HepG2 (cell line): ENCODE data around the gene AHSG. TPM values are rescaled to one million over a fixed set of nuclear protein-coding genes. Genes with fewer than 3 reads are reported as not detected.

ENCODE experiments used
- ARID3A ChIP-seq: IDR thresholded peaks from 2 replicates; pipeline ENCODE4 v1.6.1; 2012; ENCODE audit warnings: low read depth, low read length, improper control_type of control experiment
- CEBPB ChIP-seq: IDR thresholded peaks from 2 replicates; pipeline ENCODE4 v1.6.1; 2011; ENCODE audit warnings: low read depth, low read length, improper control_type of control experiment, borderline replicate concordance
- CENPBD1 ChIP-seq: sonication (generic); formaldehyde crosslinking; IDR thresholded peaks from 2 replicates; pipeline ENCODE4 v1.8.0; 2022; ENCODE audit warnings: missing genetic modification reagents, low read depth, mild to moderate bottlenecking, borderline replicate concordance
- FOXA3 ChIP-seq: IDR thresholded peaks from 2 replicates; pipeline ENCODE4 v1.6.1; 2016; ENCODE audit warnings: missing genetic modification reagents, missing compliant biosample characterization
- FOXP4 ChIP-seq: sonication (generic); formaldehyde crosslinking; IDR thresholded peaks from 2 replicates; pipeline ENCODE4 v1.4.0; 2020; ENCODE audit warnings: missing genetic modification reagents
- GATAD2A ChIP-seq: IDR thresholded peaks from 2 replicates; pipeline ENCODE4 v1.6.1; 2016
- GFI1 ChIP-seq: sonication (generic); formaldehyde crosslinking; IDR thresholded peaks from 2 replicates; pipeline ENCODE4 v1.5.0; 2020; ENCODE audit warnings: missing genetic modification reagents, mild to moderate bottlenecking, borderline replicate concordance
- GTF2F1 ChIP-seq: fragments of 150-350 bp; IDR thresholded peaks from 2 replicates; pipeline ENCODE4 v1.6.1; 2014; ENCODE audit warnings: low read length
- HCFC1 ChIP-seq: fragments of 150-350 bp; IDR thresholded peaks from 2 replicates; pipeline ENCODE4 v1.6.1; 2014; ENCODE audit warnings: low read depth, low read length
- HNRNPL ChIP-seq: fragments of 200-400 bp; formaldehyde crosslinking; IDR thresholded peaks from 2 replicates; pipeline ENCODE4 v1.6.1; 2017; ENCODE audit warnings: mild to moderate bottlenecking, low read depth, low read length
- JUND ChIP-seq: sonication (generic); formaldehyde crosslinking; IDR thresholded peaks from 2 replicates; pipeline ENCODE4 v1.8.0; 2022; ENCODE audit warnings: mild to moderate bottlenecking, missing genetic modification reagents
- NCOA2 ChIP-seq: sonication (generic); formaldehyde crosslinking; IDR thresholded peaks from 2 replicates; pipeline ENCODE4 v1.8.0; 2022; ENCODE audit warnings: inconsistent platforms
- NFKBIZ ChIP-seq: IDR thresholded peaks from 2 replicates; pipeline ENCODE4 v1.6.1; 2018; ENCODE audit warnings: missing genetic modification reagents, missing compliant biosample characterization
- PHF5A ChIP-seq: IDR thresholded peaks from one replicate; pipeline ENCODE4 v1.6.1; 2018; ENCODE audit warnings: low read depth, missing genetic modification reagents; ENCODE audit not compliant: unreplicated experiment
- RNF2 ChIP-seq: fragments of 450-650 bp; conservative IDR thresholded peaks from 2 replicates; pipeline ENCODE4 v1.6.1; 2016; ENCODE audit warnings: low read depth
- SALL1 ChIP-seq: sonication (generic); formaldehyde crosslinking; IDR thresholded peaks from 2 replicates; pipeline ENCODE4 v1.8.0; 2022; ENCODE audit warnings: mild to moderate bottlenecking, missing genetic modification reagents
- THRA ChIP-seq: sonication (generic); formaldehyde crosslinking; IDR thresholded peaks from 2 replicates; pipeline ENCODE4 v1.4.0; 2020; ENCODE audit warnings: missing genetic modification reagents, borderline replicate concordance
- ZBTB21 ChIP-seq: sonication (generic); formaldehyde crosslinking; IDR thresholded peaks from 2 replicates; pipeline ENCODE4 v1.4.0; 2020; ENCODE audit warnings: missing genetic modification reagents
- ZBTB33 ChIP-seq: sonication (generic); formaldehyde crosslinking; IDR thresholded peaks from 2 replicates; pipeline ENCODE4 v1.4.0; 2020; ENCODE audit warnings: missing genetic modification reagents
- ZKSCAN1 ChIP-seq: fragments of 150-350 bp; IDR thresholded peaks from 2 replicates; pipeline ENCODE4 v1.6.1; 2014; ENCODE audit warnings: low read length
- ZNF180 ChIP-seq: sonication (generic); formaldehyde crosslinking; IDR thresholded peaks from 2 replicates; pipeline ENCODE4 v1.4.0; 2020; ENCODE audit warnings: low read depth, missing genetic modification reagents, borderline replicate concordance
- ZNF510 ChIP-seq: sonication (generic); formaldehyde crosslinking; IDR thresholded peaks from 2 replicates; pipeline ENCODE4 v1.4.0; 2020; ENCODE audit warnings: low read depth, mild to moderate bottlenecking, missing genetic modification reagents
- ZNF720 ChIP-seq: sonication (generic); formaldehyde crosslinking; IDR thresholded peaks from 2 replicates; pipeline ENCODE4 v1.4.0; 2020; ENCODE audit warnings: missing genetic modification reagents
- ZNF749 ChIP-seq: sonication (generic); formaldehyde crosslinking; IDR thresholded peaks from 2 replicates; pipeline ENCODE4 v1.8.0; 2022; ENCODE audit warnings: mild to moderate bottlenecking, missing genetic modification reagents, moderate library complexity, borderline replicate concordance
- polyA plus RNA-seq, 8 experiments: library from polyadenylated mRNA; depleted of rRNA in 3 of 8; stranded (reverse) in 7 of 8; unstranded in 1 of 8; fragments of >200 nt; fragmentation: Illumina TruSeq in 4 of 8; extraction: Trizol in 4 of 8; gene quantifications; 2 replicates each; pipeline versions ENCODE4 v1.2.1 to v1.2.3, GENCODE V29; 2011 to 2016; ENCODE audit warnings: low read depth in 4 of 8, missing spikeins in 1 of 8, mixed read lengths in 1 of 8; ENCODE audit not compliant: insufficient read depth in 1 of 8
- total RNA-seq, 5 experiments: library from RNA; depleted of rRNA; stranded (reverse); fragments of >200 nt; fragmentation: Illumina TruSeq; extraction: Trizol; gene quantifications; 2 replicates each; pipeline ENCODE4 v1.2.3, GENCODE V29; 2016; ENCODE audit warnings: low read depth in 1 of 5

Gene AHSG
- total and polyA plus RNA-seq, 2 of the 13 experiments (the other 11 are each of a cell fraction or from before 2014, with no cell fraction given) = 2,043 to 19,152 TPM

GRCh38 chr3:186589856-186590579, 22.8 kb upstream of the AHSG start (continued):
- TF ChIP-seq ARID3A (peak; percentile 48), PHF5A (CRISPR knock-in tag) (peak; percentile 24), ZNF510 (CRISPR knock-in tag) (no peak), HCFC1 (no peak), ZNF720 (CRISPR knock-in tag) (no peak), ZBTB33 (peak; percentile 56; the same call in 1 of the 2 replicates), CENPBD1 (CRISPR knock-in tag) (no peak), SALL1 (CRISPR knock-in tag) (peak; percentile 40; the same call in 1 of the 2 replicates), JUND (CRISPR knock-in tag) (no peak), ZNF180 (CRISPR knock-in tag) (no peak), ZNF749 (CRISPR knock-in tag) (no peak), ZKSCAN1 (peak; percentile 75; the same call in 1 of the 2 replicates), THRA (CRISPR knock-in tag) (no peak), NFKBIZ (CRISPR knock-in tag) (peak; percentile 15; the same call in 1 of the 2 replicates), RNF2 (no peak), GTF2F1 (no peak), HNRNPL (no peak), FOXP4 (CRISPR knock-in tag) (peak; percentile 60; the same call in 1 of the 2 replicates), GATAD2A (CRISPR knock-in tag) (peak; percentile 58; the same call in 1 of the 2 replicates), NCOA2 (CRISPR knock-in tag) (0 out of 2 replicates have a peak, but pooled peaks have one; percentile 26), ZBTB21 (CRISPR knock-in tag) (no peak), CEBPB (peak; percentile 73; the same call in 1 of the 2 replicates), GFI1 (no peak), FOXA3 (CRISPR knock-in tag) (no peak)
